GM12892 (cell line): Measurements from ENCODE around the gene TMEM100.

Experiments
- POLR2A ChIP-seq: IDR thresholded peaks from 2 replicates; pipeline ENCODE4 v1.6.1; 2011; ENCODE audit warnings: low read depth, low read length, control low read depth
- POLR2AphosphoS5 ChIP-seq: IDR thresholded peaks from 2 replicates; pipeline ENCODE4 v1.6.1; 2011; ENCODE audit warnings: low read depth, low read length, control low read depth
- TAF1 ChIP-seq: IDR thresholded peaks from 2 replicates; pipeline ENCODE4 v1.6.1; 2011; ENCODE audit warnings: low read depth, mild to moderate bottlenecking, control low read depth, low read length, borderline replicate concordance

- TF ChIP-seq POLR2AphosphoS5 (no peak), POLR2A (no peak), TAF1 (no peak)
These were observed 5.2 kb downstream of the TMEM100 start for GRCh38 chr17:55717432-55717831.
